Measurements from ENCODE around the gene SEMA5B. TPM values are rescaled to one million over a fixed set of nuclear protein-coding genes. Genes with fewer than 3 reads are reported as not detected.
A peak's percentile ranks its signal among the peaks of the same experiment; 100 is the strongest.

Gene SEMA5B, protein sequence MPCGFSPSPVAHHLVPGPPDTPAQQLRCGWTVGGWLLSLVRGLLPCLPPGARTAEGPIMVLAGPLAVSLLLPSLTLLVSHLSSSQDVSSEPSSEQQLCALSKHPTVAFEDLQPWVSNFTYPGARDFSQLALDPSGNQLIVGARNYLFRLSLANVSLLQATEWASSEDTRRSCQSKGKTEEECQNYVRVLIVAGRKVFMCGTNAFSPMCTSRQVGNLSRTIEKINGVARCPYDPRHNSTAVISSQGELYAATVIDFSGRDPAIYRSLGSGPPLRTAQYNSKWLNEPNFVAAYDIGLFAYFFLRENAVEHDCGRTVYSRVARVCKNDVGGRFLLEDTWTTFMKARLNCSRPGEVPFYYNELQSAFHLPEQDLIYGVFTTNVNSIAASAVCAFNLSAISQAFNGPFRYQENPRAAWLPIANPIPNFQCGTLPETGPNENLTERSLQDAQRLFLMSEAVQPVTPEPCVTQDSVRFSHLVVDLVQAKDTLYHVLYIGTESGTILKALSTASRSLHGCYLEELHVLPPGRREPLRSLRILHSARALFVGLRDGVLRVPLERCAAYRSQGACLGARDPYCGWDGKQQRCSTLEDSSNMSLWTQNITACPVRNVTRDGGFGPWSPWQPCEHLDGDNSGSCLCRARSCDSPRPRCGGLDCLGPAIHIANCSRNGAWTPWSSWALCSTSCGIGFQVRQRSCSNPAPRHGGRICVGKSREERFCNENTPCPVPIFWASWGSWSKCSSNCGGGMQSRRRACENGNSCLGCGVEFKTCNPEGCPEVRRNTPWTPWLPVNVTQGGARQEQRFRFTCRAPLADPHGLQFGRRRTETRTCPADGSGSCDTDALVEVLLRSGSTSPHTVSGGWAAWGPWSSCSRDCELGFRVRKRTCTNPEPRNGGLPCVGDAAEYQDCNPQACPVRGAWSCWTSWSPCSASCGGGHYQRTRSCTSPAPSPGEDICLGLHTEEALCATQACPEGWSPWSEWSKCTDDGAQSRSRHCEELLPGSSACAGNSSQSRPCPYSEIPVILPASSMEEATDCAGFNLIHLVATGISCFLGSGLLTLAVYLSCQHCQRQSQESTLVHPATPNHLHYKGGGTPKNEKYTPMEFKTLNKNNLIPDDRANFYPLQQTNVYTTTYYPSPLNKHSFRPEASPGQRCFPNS
- total RNA-seq = 1 to 10 TPM in 1 of 2 donors, under 1 TPM in 1; 0.09 to 2.9 TPM

DNA sequence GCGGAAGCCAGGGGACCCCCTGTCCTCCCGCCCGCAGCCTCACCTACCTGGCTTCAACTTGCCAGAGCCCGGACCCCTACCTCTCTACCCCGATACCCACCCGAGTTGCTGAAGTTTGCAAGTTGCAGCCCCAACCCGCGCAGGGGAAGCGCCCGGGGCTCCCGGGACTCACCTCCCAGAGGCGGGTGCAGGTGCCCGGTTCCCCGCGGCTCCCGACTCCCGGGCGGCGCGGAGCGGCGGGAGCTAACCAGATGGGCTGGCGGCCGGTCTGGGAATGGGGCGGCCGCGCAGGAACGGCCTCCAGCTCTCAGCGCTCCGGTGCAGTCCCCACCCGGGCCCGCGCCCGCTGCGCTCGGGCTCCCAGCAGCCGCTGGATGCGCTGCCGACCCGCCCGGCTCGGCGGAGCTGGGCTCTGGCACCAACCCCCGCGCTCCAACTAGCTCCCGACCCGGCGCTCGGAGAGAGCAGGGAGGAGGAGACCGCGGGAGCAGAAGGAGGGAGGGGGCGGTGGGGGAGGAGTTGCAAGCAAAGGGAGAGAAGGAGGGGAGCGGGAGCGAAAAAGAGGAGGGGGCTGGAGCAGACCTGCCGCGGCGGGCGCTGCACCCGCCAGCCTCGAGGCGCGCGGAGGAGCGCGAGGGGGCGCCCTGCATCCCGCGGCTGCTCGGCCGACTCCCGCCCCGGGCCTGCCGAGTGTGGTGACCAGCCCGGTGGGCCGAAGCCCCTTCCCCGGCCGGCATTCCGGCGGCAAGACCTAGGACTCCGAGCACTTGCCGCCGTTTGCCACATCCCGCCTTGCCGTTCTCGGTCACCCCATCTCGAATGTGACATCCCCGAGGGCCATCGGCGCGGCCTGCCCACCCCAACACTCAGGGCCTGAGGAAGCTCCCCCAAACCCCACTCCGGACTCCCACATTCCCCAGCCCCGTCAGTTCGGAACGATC is at the start of gene SEMA5B:
Gene SEMA5B (minus strand): TSS at position 472 of the 941 bp plus-strand sequence. CDS start 66,500 bp downstream, outside the sequence.
- DNase-seq (ENCODE audit: low spot score) = no peak
- 1% methylated on average over 87 of the region's 94 CpGs for WGBS
- TF ChIP-seq POLR2A (IDR thresholded peaks at IDR 0.05) = no peak
- TF ChIP-seq, protein P1, sequence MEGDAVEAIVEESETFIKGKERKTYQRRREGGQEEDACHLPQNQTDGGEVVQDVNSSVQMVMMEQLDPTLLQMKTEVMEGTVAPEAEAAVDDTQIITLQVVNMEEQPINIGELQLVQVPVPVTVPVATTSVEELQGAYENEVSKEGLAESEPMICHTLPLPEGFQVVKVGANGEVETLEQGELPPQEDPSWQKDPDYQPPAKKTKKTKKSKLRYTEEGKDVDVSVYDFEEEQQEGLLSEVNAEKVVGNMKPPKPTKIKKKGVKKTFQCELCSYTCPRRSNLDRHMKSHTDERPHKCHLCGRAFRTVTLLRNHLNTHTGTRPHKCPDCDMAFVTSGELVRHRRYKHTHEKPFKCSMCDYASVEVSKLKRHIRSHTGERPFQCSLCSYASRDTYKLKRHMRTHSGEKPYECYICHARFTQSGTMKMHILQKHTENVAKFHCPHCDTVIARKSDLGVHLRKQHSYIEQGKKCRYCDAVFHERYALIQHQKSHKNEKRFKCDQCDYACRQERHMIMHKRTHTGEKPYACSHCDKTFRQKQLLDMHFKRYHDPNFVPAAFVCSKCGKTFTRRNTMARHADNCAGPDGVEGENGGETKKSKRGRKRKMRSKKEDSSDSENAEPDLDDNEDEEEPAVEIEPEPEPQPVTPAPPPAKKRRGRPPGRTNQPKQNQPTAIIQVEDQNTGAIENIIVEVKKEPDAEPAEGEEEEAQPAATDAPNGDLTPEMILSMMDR (IDR thresholded peaks at IDR 0.05) = peak in 3 of 4 experiments; percentile 22 to 38 (median 33)
- no peak for TF ChIP-seq POLR2AphosphoS5 (IDR thresholded peaks at IDR 0.05)
- Histone ChIP-seq H3K9me3 (no peaks in the 10 kb centered on the region), H3K27ac (no peak within 1 kb of the TSS), H3K4me3 (peak within 1 kb of the TSS; percentile 26 to 45), H3K4me1 (replicated peaks) (no peaks in the 10 kb centered on the region), H3K36me3 (no peaks in the 10 kb centered on the region), H3K27me3 (replicated peaks; ENCODE audit: insufficient read depth) (no peaks in the 10 kb centered on the region)
- intact Hi-C loops (cut with DNase I) = loop anchor here (5.0 to 10.0 kb wide), 4 partner anchors 85 to 1480 kb away; partner anchors contain the start of gene POLQ

DNA sequence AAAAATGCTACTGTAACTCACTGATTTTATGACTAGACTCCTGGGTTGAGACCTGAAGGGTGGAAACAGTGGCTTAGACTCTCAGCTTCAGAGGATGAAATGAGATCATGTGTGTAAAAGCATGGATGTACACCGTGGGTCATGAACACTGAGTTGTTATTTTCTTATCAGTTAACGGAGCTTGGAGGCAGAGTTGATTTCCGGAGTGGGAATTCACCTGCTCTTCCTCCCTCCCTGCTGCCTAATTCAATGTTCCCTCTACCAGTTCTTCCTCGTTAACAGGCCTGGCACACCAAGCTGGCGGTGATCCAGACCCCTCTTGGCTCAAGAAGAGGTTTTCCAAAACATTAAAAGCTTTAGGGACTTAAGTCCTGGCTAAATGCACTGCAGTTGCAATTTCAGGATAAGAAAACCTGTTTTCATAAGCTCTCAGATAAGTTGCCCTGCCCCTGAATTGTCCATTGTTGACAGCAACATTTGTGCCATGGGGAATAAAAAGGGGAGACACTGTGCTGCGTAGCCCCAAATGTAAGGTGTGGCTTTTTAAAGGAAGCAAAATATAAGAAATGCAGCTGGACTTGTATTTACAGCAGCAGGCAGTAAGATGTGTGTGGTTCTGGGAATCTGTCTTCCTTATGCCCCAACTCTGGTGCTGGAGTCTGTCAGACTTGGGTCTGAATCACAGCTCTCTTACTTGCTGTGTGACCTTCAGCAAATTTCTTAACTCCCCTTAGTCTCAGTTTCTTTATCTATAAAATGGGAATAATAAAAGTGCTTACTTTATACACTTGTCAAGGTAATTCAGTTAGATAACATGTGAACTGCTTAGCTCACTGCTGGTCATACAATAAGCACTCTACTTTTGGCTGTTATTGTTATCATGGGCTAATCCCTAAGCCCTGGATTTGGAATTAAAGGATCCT is 49.2 kb upstream of the SEMA5B start:
- TF ChIP-seq POLR2A (IDR thresholded peaks at IDR 0.05) = no peak
- TF ChIP-seq, protein P1 (IDR thresholded peaks at IDR 0.05) = no peak
- peak; percentile 54 for TF ChIP-seq POLR2AphosphoS5 (IDR thresholded peaks at IDR 0.05)
- Histone ChIP-seq H3K4me3 (no peak overlapping the region), H3K4me1 (replicated peaks) (peaks cover 20% of the 10 kb centered on the region), H3K9me3 (no peaks in the 10 kb centered on the region), H3K36me3 (no peaks in the 10 kb centered on the region), H3K27me3 (replicated peaks; ENCODE audit: insufficient read depth) (no peaks in the 10 kb centered on the region), H3K27ac (no peak overlapping the region)
- intact Hi-C loops (cut with DNase I) = no loop called here
- 7% methylated on average over 6 of the region's 6 CpGs for WGBS
- DNase-seq (ENCODE audit: low spot score) = peak; percentile 79

DNA sequence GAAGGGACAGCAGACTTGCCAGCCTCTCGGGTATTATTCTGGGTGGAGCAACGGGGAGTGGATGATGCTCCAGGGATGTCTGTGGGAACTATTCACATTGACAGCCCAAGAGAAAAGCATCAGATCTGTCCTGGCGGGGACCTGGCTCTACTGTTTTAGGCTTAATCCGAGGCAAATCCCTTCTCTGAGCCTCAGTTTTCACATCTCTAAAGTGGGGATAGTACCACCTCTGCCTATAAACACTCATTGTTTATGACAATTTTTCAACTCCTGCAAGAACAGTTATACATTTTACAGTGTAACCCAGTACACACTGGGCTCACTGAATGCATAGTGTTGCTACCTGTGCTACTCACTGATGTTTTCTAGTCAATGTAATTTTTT is 48.5 kb upstream of the SEMA5B start:
- no peak overlapping the region for H3K4me3 ChIP-seq
- H3K4me1 ChIP-seq (replicated peaks) = peaks cover 20% of the 10 kb centered on the region
- TF ChIP-seq POLR2AphosphoS5 (IDR thresholded peaks at IDR 0.05) (no peak), POLR2A (IDR thresholded peaks at IDR 0.05) (no peak)
- TF ChIP-seq, protein P1 (IDR thresholded peaks at IDR 0.05) = no peak
- DNase-seq (ENCODE audit: low spot score) = no peak
- no peaks in the 10 kb centered on the region for H3K9me3 ChIP-seq
- WGBS = 82% methylated on average over 4 of the region's 4 CpGs
- H3K27me3 ChIP-seq (replicated peaks; ENCODE audit: insufficient read depth) = no peaks in the 10 kb centered on the region
- H3K27ac ChIP-seq = no peak overlapping the region
- no peaks in the 10 kb centered on the region for H3K36me3 ChIP-seq
- intact Hi-C loops (cut with DNase I) = no loop called here
